IMR-90 (cell line): ENCODE data around the gene ZNF546.

Experiments
- BHLHE40 ChIP-seq: fragments of 150-350 bp; IDR thresholded peaks from 2 replicates; pipeline ENCODE4 v1.6.1; 2016; ENCODE audit warnings: mild to moderate bottlenecking, low read depth, low read length
- CEBPB ChIP-seq: IDR thresholded peaks from 2 replicates; pipeline ENCODE4 v1.6.1; 2012; ENCODE audit warnings: low read depth, low read length, improper control_type of control experiment
- CTCF ChIP-seq: conservative IDR thresholded peaks from 2 replicates; pipeline ENCODE4 v1.5.1; 2012; ENCODE audit warnings: mild to moderate bottlenecking, low read depth, low read length, improper control_type of control experiment
- MAFK ChIP-seq: IDR thresholded peaks from 2 replicates; pipeline ENCODE4 v1.6.1; 2012; ENCODE audit warnings: low read depth, low read length, improper control_type of control experiment
- MXI1 ChIP-seq: IDR thresholded peaks from 2 replicates; pipeline ENCODE4 v1.6.1; 2012; ENCODE audit warnings: low read depth, mild to moderate bottlenecking, low read length, moderate library complexity, borderline replicate concordance
- POLR2A ChIP-seq: IDR thresholded peaks from 2 replicates; pipeline ENCODE4 v1.6.1; 2012; ENCODE audit warnings: mild to moderate bottlenecking, low read depth, low read length
- RAD21 ChIP-seq: IDR thresholded peaks from 2 replicates; pipeline ENCODE4 v1.6.1; 2012; ENCODE audit warnings: low read length, improper control_type of control experiment
- RFX5 ChIP-seq: IDR thresholded peaks from 2 replicates; pipeline ENCODE4 v1.8.0; 2012; ENCODE audit warnings: low read depth, mild to moderate bottlenecking, low read length, moderate library complexity
- SMC3 ChIP-seq: fragments of 150-350 bp; IDR thresholded peaks from 2 replicates; pipeline ENCODE4 v1.6.1; 2016; ENCODE audit warnings: low read depth, mild to moderate bottlenecking, antibody characterized with exemption, low read length, moderate library complexity

GRCh38 chr19:39953915-39954314 is 42.9 kb upstream of the ZNF546 start:
- TF ChIP-seq CTCF (no peak), POLR2A (no peak), CEBPB (no peak), RFX5 (no peak), SMC3 (no peak), BHLHE40 (no peak), MAFK (no peak), MXI1 (no peak), RAD21 (no peak)
